ENCODE results near the gene LIM2. TPM values are rescaled to one million over a fixed set of nuclear protein-coding genes. Genes with fewer than 3 reads are reported as not detected.

LIM2 gene
- total and polyA plus RNA-seq, 9 of the 15 experiments (the other 6 are each of a cell fraction or from before 2014, with no cell fraction given) = 0.07 to 0.45 (median 0.18) TPM; not detected in 4

DNA sequence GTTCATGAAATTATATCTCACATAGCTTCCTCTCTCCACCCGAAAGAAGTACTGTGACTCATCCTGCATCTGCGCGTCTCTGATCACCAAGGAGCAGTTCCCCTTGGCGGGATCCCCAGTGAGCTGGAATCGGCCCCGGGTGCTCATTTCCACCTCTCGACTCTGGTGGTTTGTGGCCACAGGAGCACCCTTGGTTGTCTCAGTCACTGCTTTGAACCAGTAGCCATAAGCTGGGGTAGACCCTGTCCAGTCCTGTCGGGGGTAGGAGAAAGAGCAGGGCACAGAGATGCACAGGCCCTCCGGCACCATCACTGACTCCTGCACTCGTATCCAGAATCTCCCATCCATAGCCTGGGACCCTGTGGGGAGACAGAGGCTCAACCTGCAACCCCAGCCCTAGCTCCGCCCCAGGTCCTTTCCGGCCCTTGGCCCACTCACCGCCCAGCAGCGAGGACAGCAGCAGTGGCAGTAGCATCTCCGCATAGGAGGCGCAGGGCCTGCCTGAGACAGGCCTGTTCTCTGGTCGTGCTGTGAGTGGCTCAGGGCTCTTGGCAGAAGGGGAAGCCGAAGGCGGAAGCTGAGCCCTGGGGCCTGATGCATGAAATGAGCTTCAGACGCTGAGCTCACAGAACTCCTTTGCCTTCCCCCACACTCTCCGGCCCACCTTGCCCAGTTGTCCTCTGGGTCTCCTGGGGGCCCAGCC lies 29.5 kb upstream of the LIM2 start, which contains the start of gene SIGLEC10 (continued):
- TF ChIP-seq, protein P1, sequence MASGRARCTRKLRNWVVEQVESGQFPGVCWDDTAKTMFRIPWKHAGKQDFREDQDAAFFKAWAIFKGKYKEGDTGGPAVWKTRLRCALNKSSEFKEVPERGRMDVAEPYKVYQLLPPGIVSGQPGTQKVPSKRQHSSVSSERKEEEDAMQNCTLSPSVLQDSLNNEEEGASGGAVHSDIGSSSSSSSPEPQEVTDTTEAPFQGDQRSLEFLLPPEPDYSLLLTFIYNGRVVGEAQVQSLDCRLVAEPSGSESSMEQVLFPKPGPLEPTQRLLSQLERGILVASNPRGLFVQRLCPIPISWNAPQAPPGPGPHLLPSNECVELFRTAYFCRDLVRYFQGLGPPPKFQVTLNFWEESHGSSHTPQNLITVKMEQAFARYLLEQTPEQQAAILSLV (tag; IDR thresholded peaks at IDR 0.05) = no peak
- TF ChIP-seq HMG20A (CRISPR knock-in tag; conservative IDR thresholded peaks at IDR 0.05) (no peak), HLTF (IDR thresholded peaks at IDR 0.05) (no peak), SP2 (IDR thresholded peaks at IDR 0.05; ENCODE audit: extremely low read depth, low read depth, low read length, poor library complexity, severe bottlenecking) (no peak), MEF2D (tag; conservative IDR thresholded peaks at IDR 0.05; ENCODE audit: low read depth) (no peak), FOXA3 (CRISPR knock-in tag; conservative IDR thresholded peaks at IDR 0.05 in 1 of 2, IDR thresholded peaks at IDR 0.05 in 1 of 2) (no peak), SPI1 (IDR thresholded peaks at IDR 0.05; ENCODE audit: borderline replicate concordance, low read depth, low read length) (peak; percentile 63; the same call in 1 of the 2 replicates), MAFG (tag; conservative IDR thresholded peaks at IDR 0.05) (no peak), ETV6 (IDR thresholded peaks at IDR 0.05; ENCODE audit: borderline replicate concordance in 1 of 2, low read depth in 2 of 2, low read length in 1 of 2) (no peak), ETV6 (CRISPR knock-in tag; IDR thresholded peaks at IDR 0.05; ENCODE audit: borderline replicate concordance) (no peak), KLF16 (IDR thresholded peaks at IDR 0.05) (no peak), ZNF717 (CRISPR knock-in tag; IDR thresholded peaks at IDR 0.05) (no peak), ZFP36 (IDR thresholded peaks at IDR 0.05; ENCODE audit: low read depth, low read length, partially characterized antibody) (peak; percentile 46), CEBPB (tag; IDR thresholded peaks at IDR 0.05) (no peak), JUND (IDR thresholded peaks at IDR 0.05; ENCODE audit: borderline replicate concordance, low read depth, low read length) (peak; percentile 70; the same call in 1 of the 2 replicates), JUND (tag; IDR thresholded peaks at IDR 0.05; ENCODE audit: borderline replicate concordance, low read depth, low read length) (peak; percentile 49; the same call in 1 of the 3 replicates)
- TF ChIP-seq, protein P2, sequence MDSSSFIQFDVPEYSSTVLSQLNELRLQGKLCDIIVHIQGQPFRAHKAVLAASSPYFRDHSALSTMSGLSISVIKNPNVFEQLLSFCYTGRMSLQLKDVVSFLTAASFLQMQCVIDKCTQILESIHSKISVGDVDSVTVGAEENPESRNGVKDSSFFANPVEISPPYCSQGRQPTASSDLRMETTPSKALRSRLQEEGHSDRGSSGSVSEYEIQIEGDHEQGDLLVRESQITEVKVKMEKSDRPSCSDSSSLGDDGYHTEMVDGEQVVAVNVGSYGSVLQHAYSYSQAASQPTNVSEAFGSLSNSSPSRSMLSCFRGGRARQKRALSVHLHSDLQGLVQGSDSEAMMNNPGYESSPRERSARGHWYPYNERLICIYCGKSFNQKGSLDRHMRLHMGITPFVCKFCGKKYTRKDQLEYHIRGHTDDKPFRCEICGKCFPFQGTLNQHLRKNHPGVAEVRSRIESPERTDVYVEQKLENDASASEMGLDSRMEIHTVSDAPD (CRISPR knock-in tag; IDR thresholded peaks at IDR 0.05) = no peak
- TF ChIP-seq, protein P3, sequence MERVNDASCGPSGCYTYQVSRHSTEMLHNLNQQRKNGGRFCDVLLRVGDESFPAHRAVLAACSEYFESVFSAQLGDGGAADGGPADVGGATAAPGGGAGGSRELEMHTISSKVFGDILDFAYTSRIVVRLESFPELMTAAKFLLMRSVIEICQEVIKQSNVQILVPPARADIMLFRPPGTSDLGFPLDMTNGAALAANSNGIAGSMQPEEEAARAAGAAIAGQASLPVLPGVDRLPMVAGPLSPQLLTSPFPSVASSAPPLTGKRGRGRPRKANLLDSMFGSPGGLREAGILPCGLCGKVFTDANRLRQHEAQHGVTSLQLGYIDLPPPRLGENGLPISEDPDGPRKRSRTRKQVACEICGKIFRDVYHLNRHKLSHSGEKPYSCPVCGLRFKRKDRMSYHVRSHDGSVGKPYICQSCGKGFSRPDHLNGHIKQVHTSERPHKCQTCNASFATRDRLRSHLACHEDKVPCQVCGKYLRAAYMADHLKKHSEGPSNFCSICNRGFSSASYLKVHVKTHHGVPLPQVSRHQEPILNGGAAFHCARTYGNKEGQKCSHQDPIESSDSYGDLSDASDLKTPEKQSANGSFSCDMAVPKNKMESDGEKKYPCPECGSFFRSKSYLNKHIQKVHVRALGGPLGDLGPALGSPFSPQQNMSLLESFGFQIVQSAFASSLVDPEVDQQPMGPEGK (CRISPR knock-in tag; IDR thresholded peaks at IDR 0.05; ENCODE audit: borderline replicate concordance) = no peak
- TF ChIP-seq, protein P4, sequence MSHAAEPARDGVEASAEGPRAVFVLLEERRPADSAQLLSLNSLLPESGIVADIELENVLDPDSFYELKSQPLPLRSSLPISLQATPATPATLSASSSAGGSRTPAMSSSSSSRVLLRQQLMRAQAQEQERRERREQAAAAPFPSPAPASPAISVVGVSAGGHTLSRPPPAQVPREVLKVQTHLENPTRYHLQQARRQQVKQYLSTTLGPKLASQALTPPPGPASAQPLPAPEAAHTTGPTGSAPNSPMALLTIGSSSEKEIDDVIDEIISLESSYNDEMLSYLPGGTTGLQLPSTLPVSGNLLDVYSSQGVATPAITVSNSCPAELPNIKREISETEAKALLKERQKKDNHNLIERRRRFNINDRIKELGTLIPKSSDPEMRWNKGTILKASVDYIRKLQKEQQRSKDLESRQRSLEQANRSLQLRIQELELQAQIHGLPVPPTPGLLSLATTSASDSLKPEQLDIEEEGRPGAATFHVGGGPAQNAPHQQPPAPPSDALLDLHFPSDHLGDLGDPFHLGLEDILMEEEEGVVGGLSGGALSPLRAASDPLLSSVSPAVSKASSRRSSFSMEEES (CRISPR knock-in tag; IDR thresholded peaks at IDR 0.05) = no peak
- TF ChIP-seq, protein P5, sequence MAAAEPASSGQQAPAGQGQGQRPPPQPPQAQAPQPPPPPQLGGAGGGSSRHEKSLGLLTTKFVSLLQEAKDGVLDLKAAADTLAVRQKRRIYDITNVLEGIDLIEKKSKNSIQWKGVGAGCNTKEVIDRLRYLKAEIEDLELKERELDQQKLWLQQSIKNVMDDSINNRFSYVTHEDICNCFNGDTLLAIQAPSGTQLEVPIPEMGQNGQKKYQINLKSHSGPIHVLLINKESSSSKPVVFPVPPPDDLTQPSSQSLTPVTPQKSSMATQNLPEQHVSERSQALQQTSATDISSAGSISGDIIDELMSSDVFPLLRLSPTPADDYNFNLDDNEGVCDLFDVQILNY (CRISPR knock-in tag; IDR thresholded peaks at IDR 0.05) = 0 out of 2 replicates have a peak, but pooled peaks have one; percentile 21
